GM21619 (cell line): ENCODE data around the gene PDC.

Source experiments
- ATAC-seq: cut with Tn5 transposase; IDR thresholded peaks from one replicate; pipeline ENCODE4 v1.9.1; 2021; ENCODE audit not compliant: unreplicated experiment

PDC gene

DNA sequence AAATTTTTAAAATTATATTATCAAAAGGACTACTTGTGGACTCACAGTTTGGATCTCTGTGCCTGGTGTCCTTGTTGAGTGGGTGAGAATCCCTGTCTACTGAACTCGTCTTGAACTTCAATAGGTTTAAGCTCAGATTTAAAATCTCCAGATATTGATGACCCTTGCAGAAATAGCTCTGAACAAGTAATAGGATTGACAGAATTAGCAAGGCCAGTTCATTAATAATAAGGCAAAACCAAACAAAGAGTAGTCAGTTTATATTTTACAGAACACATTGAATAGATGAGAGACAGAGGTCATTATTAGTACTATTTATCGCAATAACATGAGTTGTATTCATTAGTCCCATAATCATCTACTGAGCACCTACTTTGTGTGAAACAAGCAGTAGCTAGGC is at the start of gene PDC:
PDC (minus strand) TSS at position 101 of the 400 bp plus-strand sequence. CDS start 11,655 bp downstream, outside the sequence.
- no peak for ATAC-seq

DNA sequence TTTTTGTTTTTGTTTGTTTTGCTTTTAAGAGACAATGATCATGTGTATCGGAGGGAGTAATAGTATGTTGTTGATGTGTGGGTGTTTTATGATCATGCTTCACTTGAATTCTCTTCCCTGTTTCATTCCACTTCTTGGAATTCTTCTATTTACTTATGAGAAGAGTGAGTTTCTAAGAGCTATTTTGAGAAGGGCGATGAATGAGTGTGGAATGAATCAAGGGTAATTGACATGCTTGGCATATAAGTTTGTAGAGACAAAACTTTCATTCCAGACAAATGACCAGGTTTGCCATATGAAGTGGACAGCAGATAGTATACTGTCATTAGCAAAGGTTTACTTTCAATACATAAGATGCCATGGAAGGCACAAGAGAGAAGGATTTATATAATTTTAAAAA is 42.3 kb upstream of the PDC start:
- no peak for ATAC-seq

GRCh38 chr1:186502087-186502486 is 41.2 kb upstream of the PDC start:
- ATAC-seq, result no peak

DNA sequence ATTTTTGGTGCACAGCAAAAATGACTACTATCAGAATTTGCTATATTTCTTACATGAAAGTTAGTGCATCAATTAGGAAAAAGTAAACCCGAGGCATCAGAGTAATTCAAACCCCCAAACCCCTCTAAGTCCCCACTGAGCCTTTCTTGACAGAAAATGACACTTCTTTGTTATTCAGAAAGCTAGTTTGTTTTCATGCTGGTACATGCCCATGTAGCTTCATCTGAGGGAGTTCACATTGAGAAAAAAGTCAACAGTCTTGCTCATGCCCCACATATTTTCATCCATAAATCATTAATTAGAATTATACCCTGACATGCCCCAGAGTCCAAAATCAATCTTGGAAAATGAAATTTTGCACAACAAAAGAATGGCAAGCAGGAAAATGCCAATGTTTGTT is 39.9 kb upstream of the PDC start:
- no peak for ATAC-seq

- no peak for ATAC-seq
These were observed 38.7 kb upstream of the PDC start for GRCh38 chr1:186499571-186499970.

- no peak for ATAC-seq
These were observed 37.9 kb upstream of the PDC start for GRCh38 chr1:186498695-186499389.

DNA sequence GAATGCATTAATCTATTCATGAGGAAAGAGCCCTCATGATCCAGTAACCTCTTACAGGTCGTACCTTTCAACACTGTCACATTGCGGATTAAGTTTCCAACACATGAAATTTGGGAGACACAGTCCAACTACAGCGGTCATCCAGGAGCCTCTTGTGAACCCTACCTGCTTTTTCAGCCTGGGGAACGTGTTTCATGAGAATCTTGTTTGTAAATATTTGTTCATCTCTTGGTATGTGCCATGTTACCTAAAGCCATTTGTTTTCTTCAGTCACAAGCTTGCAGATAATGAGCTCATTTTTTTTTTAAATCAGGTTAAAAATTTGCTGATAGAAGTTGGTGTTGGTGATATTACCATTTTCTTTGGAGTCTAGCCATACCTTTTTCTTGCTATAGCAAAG is 37.2 kb upstream of the PDC start:
- ATAC-seq, result no peak

DNA sequence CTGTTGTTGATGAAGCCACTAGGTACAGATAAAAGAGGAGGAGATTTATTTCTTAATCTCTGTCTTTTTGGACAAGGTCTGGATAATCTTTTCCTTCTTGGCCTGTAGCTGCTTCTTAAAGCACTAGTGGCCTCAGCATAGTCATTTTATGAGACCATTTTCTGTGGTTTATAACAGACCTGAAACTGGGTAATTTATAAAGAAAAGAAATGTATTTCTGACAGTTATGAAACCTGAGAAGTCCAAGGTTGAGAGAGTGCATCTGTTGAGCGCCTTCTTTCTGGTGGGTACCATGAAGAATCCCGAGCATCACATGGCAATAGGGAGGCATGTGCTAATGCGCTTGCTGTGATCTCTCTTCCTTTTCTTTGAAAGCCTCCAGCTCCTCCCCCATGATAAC is 36.7 kb upstream of the PDC start:
- ATAC-seq, result peak; percentile 47

DNA sequence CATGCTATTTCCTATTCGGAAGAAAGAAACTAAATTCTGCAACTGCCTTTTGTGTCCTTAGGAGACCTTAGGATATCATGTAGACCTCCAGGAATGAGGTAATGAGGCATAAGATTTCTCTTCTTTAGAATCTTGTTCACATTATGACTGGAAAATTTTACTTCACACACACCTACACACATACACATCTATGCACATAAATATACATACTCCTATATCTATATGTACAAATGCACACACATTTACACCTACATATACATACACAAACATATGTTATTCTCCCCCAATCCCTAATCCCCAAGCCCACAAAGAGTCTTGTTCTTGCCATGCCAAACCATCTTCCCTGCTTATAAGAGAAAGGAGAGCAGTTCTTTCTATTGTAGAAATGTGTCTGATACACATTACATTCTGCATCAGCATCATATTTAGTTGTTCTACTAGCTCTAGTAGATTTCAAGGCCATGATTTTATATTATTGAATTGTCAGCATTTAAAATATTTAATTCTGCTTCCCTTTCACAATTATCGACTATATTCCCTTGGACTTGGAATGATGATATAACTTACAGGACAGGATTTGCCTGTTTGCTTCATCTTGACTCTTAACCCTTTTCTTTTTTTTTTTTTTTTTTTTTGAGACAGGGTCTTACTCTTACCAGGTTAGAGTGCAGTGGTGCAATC is 35.4 kb upstream of the PDC start:
- ATAC-seq, result no peak

- no peak for ATAC-seq
These were observed 33.9 kb upstream of the PDC start for GRCh38 chr1:186494832-186495271.

DNA sequence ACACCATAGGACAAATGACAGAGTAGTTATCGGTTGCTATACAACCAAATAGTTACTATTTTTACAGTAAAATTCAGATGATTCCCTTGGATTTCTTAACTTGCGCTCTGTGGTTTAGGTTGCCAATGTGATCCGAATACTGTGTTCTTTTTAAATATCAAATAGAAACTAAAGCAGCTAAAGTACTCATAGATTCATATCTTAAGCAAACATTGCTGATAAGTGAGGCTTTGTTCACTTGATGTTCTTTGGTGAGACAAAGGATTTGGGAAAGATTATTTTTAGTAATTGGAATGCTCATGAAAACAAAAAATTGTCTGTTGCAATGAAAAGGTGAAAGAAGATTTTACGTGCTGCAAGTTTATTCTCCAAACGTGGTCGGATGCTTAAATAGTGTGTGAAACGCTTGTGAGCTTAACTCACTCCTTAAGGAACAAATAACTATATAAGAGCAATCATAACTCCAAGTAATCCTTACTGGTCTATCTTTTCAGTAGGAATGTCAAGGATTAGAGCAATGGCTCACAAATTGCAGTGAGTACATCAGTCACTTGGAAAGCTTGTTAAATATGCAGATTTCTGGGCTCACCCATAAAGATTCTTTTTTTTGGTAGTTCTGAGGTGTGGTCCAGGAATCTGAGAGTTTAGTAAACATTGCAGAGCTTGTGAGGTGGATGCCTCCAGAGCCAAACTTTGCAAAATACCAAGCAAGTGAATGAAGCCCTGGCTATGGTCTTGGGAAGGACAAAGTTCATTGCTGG is 31.8 kb upstream of the PDC start:
- ATAC-seq, result no peak

GRCh38 chr1:186491336-186491735 is 30.4 kb upstream of the PDC start:
- ATAC-seq, result no peak

GRCh38 chr1:186487163-186487562 is 26.2 kb upstream of the PDC start:
- no peak for ATAC-seq

DNA sequence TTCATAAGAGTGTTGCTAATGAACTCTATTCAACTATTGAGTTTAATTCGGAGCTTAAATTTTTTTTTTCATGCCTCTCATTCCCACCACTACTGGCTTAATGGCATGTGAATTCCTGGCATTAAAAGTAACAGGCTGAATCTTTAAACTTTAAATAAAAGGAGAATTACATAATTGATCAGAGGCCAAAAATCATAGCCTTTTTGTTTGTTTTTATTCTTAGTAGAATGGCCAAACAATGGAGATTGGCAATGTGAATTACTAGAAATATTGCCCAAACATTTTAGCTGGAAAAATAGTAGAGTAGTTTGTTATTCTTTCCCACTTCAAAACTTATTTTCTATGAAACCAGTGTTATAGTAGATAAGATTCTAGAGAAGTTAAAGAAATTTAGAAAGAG is 25.1 kb upstream of the PDC start:
- ATAC-seq, result no peak

DNA sequence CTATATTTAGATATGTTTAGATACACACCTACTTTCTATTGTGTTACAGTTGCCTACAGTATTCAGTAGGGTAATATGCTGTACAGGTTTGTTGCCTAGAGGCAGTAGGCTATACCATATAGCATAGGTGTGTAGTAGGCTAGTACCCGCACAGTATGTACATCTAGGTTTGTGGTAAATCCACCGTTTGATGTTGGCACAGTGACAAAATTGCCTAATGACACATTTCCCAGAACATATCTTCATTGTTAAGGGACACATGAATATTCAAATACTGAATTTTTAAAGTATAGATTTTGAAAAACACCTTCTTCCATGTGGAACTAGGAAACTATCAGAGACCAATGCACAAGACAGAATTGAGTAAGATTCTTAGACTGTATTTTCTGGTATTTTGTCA is 22.6 kb upstream of the PDC start:
- no peak for ATAC-seq

- ATAC-seq, result peak; percentile 81
These were observed 21.8 kb upstream of the PDC start for GRCh38 chr1:186482661-186483255.

DNA sequence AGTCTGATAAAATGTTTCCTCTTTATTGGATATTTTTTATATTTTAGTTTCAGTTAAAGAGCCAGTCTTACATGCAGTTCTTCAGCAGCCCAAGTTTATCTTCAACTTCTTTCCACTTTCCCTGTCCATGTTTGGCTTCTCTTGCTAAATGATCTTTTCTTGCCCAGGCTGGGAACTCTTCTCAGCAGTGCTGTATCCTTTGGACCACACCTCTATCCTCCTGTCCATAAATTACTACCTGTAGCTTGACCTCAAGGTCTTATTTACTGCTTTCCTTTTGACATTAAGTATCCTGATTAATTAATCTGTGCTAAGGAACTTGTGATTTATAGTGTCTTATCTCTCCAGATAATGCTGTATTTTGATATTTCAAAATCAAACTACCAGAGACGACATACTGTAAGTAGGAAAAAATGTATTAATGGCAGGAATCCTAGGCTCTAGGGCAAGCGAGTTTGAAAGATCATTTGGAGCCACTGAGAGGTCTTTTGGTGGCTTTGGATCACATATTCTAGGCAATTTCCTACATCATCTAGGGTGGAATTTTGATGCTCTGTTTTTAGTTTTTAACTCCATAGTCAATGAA is 20.5 kb upstream of the PDC start:
- no peak for ATAC-seq

DNA sequence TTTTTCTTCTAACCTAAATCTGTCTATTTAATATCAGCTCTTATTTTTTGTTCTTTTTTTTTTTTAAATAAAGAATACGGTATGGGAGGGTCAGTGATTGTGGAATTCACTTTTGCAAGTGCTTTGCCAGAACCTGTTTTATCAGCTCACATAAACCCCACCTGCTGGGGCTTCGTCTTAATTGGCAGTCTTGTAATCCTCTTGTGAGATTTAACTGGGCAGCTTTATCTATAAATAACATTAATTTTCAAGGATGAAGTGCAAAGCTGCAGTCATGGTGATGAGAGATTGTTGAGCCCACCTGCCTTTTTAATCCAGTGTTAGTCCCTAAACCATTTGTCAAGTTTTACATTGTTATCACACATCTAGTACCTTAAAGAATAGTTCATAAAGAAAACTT is 18.2 kb upstream of the PDC start:
- no peak for ATAC-seq

DNA sequence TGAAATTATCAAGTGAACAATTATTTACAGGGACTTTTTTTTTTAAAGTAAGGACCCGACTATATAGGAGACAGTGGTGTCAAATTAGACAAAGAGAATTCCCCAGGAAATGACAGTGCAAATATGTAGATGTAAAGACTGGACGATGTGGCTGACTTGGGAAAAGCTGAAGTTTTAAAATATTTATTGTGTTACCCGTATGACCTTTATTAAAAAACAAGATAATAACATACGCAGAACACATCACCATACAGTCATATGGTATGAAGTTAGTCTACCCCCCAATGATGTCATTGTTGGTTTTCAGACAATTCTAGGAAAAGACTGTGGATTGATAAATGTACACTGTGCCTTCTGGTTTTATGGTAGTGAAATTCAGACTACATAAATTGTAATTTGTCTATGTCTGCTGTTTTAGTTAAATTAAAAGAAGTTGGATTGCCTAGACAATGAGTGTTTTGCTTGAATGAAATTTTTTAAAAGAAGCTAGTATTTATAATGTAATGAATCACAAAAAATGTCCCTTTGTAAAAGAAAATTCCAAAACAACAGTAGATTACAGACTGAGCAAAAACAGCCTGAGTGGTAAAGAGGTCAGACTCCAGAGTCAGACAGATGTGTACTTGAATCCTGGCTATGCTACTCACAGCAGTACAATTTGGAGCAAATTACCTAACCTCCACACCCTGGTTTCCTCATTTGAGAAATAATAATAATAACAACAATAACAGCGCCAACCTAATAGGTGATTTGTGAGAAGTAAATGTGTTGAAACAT is 15.5 kb upstream of the PDC start:
- ATAC-seq, result no peak

- no peak for ATAC-seq
These were observed 13.3 kb upstream of the PDC start for GRCh38 chr1:186474208-186474607.
